ACHN (cell line): ENCODE measurements around the gene PRL.

Experiments used
- DNase-seq: peaks from one replicate; pipeline ENCODE4 v3.0.0-alpha.2; 2015
- in situ Hi-C: cut with HindIII; loops from 2 replicates; pipeline ENCODE4 v1.10.0; 2017; ENCODE audit warnings: low sequenced_read_pairs, low pct_ligation_motif_present, low pct_unique_long_range_greater_than_20kb

PRL gene

DNA sequence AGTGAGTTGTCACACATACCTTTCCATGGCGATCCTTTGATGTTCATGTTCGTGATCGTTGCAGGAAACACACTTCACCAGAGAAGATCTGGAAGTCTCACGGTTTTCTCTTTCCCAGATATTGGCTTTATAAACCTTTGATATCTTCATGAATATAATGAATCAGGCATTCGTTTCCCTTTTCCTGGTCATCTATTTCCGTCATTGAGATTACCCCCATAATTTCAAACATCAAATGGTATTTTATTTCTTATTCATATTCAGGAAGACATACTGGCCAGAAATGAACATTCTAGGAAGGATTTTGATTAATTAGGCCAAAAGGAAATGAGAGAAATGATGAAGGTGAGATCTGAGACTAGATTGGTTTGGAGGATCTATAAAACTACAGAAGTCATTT lies at the start of gene PRL:
PRL (minus strand) TSS at position 101 of the 400 bp plus-strand sequence; CDS start at position 47, 54 bp downstream.
- no peak for DNase-seq
- in situ Hi-C loops = no loop called here

- no peak for DNase-seq
- in situ Hi-C loops = no loop called here
Measured at GRCh38 chr6:22343864-22344263, 47.0 kb upstream of the PRL start.

DNA sequence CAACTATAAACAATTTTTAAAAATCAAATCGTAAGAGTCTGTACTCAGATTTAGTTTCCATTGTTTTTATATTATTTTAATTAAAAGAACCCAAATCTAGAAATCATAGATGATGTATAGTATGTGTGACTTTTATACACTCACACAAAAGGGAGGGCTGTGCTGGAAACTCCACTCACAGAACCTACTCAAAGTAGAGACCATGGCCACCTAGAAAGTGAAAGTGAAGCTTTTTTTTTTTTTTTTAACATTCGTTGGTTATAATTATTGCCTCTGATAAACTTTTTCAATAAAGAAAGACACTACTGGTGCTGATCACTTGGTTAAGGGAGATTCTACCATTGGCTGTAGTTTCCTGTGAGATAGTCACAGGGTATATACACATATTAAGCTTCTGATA lies 37.9 kb upstream of the PRL start:
- in situ Hi-C loops = no loop called here
- DNase-seq = no peak

- DNase-seq = no peak
- in situ Hi-C loops = no loop called here
Measured at GRCh38 chr6:22333802-22334201, 37.0 kb upstream of the PRL start.

DNA sequence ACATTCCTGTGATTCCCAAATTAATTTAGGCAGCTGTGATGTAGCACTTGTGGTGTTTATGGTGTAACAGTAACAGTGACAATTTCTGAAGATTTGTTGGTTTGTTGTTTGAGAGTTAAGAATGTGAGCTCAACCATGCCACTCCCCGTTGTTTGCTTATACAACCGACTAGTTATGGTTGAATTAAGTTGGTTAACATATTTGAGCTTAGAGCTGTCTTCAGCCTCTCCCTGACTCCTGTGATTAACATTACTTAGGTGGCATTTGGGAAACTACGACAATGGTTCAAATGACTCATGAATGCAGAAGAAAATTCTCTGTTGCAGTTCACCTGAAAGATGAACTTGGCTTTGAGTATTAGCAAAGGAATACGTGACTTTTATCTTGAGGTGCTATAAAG lies 35.9 kb upstream of the PRL start:
- in situ Hi-C loops = no loop called here
- no peak for DNase-seq

DNA sequence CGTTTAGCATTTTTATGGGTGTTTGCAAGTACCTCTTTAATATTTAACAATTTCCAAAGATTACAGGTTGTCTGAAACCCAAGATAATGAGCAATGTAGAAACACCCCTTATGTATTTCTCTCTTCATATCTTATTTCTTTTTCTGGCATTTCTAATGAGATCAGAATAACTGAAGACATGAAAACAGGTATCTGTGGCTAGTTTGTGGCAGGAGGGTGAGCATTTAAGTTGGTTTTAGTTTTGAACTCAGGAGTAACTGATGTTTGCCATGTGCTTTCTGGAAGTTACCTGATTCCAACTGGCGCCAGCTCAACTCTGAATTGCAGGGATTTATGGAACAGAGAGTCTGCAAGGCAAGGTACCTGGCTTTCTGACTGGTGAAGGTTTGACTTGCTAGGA lies 35.4 kb upstream of the PRL start:
- in situ Hi-C loops = no loop called here
- DNase-seq = no peak

DNA sequence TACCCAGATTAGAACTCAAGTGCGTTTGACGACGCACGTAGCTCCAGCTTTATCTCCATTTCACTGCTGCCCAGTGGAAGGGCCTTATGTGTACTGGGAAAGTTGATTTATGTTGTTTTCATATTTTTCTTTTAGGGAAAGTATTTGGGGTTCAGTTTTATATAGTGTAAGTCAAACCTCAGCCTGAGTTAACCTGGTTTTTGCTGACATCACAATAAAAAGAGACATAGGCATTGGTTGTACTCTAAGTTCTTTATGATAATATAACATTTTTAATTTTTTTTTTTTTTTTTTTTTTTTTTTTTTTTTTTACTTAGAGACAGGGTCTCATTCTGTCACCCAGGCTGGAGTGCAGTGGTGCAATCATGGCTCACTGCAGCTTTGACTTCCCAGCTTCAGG lies 34.1 kb upstream of the PRL start:
- in situ Hi-C loops = no loop called here

GRCh38 chr6:22328474-22328873 lies 31.6 kb upstream of the PRL start:
- in situ Hi-C loops = no loop called here
- no peak for DNase-seq

More for the DNA sequence above, 34.1 kb upstream of the PRL start:
- no peak for DNase-seq

GRCh38 chr6:22327881-22328280 lies 31.0 kb upstream of the PRL start:
- no peak for DNase-seq
- in situ Hi-C loops = no loop called here

GRCh38 chr6:22326500-22326899 lies 29.7 kb upstream of the PRL start:
- in situ Hi-C loops = no loop called here
- DNase-seq = no peak

GRCh38 chr6:22325481-22325880 lies 28.6 kb upstream of the PRL start:
- no peak for DNase-seq
- in situ Hi-C loops = no loop called here

DNA sequence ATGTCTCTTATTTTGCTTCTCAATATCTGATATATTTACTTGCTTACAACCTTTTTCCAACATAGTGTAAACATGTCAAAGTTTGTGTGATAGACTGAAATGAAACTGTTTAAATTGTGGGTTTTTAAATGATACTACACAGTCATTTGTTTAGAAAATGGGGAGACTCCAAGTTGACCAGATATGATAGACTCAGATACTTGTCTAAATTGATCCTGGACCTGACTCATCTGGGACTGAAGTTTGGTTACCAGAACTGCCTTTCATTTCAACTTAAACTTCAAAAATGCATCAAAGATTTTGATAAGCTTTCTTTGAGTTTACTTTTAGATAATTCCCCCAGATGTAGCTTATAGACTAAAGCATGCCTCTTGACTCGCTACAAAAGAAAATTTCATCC lies 27.0 kb upstream of the PRL start:
- DNase-seq = no peak
- in situ Hi-C loops = no loop called here

- in situ Hi-C loops = no loop called here
- DNase-seq = no peak
Measured at GRCh38 chr6:22322103-22323030, 25.5 kb upstream of the PRL start.

DNA sequence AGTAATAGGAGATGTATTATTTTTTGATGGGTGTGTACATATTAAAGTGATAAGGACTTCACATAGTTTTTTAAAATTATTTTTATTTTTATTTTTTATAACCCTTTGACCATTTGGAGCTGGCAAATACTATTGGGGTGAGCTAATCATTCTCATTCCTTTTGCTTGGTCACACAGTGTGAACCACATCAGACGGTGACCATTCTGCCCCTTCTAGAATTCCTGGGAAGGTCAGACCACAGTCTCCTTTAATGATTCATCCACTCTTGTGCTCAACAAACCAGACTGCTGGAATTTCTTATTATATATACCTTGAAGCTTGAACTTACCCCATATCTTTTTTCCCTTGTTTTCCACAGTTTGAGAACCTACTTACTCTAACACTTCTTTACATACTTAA lies 23.9 kb upstream of the PRL start:
- DNase-seq = peak; percentile 91
- in situ Hi-C loops = no loop called here

- DNase-seq = no peak
- in situ Hi-C loops = no loop called here
Measured at GRCh38 chr6:22318404-22318803, 21.6 kb upstream of the PRL start.

DNA sequence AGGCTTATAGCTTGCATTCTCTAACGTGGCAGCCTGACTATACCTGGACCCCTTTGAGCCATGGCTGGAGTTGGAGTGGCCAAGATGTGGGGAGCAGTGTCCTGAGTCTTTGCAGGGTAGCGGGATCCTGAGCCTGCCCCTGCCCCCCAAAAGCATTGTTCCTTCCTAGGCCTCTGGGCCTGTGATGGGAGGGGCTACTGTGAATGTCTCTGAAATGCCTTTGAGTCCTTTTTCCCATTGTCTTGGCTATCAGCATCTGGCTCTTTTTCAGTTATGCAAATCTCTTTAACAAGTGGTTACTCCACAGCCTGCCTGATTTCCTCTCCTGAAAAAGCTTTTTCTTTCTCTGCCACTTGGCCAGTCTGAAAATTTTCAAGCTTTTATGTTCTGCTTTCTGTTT lies 17.0 kb upstream of the PRL start:
- no peak for DNase-seq
- in situ Hi-C loops = no loop called here

DNA sequence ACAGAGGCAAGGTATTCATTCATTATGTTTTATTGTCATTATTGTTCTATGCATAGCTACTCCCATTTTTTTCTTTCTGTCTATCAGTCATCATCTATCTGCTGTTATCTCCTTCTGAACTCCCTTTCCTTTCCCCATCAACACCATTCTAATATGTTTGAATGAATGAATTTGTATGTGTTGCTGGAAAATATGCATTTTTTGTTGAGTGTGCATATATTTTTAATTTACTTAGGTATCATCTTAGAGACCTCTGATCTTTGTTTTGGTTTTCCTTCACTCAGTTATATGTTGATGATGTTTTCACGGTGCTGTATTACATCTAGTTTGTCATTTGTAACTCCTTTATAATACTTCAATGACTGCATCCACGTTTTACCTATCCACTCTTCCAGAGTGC lies 12.1 kb upstream of the PRL start:
- in situ Hi-C loops = no loop called here

DNA sequence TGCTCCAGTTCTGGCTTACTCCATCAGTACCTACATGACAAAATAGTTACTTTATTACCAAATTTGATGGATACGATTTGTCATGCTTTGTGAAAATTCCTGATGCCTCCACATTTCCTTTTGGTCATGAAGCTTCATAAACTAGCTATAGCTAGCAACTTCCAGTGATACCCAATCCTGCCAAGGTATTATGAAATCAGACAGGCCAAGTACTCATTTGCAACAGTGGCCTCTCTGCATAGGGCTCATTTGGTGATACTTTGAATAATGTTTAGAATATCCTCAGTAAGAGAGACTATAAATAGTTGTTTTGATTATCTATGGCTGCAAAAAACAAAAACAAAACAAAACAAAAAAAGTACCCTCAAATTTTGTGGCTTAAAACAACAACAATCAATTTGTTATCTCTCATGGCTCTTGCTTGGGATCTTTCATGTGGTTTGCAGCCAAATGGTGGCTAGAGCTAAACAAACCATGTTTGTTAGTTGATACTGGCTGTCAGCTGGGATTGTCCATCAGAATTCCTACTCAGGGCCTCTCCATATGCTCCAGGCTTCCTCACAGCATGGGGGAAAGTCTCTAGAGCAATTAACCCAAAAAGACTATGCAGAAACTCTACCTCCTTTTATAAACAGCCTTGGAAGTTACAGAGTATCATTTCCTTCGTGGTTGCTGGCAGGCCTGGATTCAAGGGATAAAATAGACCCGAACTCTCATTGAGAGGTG lies 10.1 kb upstream of the PRL start:
- in situ Hi-C loops = no loop called here
- DNase-seq = no peak

More for the DNA sequence above, 12.1 kb upstream of the PRL start:
- DNase-seq = no peak

DNA sequence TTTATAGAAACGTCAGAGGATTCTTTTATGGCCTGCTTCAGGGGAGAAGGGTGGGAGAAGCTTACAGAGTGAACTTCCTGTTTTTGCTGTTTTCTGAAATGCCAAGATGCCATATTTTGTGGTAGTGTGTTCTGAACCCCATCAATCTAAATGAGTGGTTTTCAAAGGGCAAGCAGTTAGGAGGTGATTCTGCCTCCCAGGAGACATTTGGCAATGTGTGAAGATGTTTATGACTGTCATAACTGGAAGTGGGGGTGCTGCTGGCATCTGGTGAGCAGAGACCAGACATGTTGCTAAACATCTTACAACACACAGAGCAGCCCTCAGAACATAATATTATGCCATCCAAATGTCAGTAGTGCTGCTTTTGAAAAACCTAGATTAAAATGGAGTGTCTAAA lies 6.0 kb upstream of the PRL start:
- DNase-seq = no peak
- in situ Hi-C loops = no loop called here
